Activated T-helper 9 cell treated with anti-CD3 and anti-CD28 coated beads, Interleukin-2, amount 50 U/mL, for 16 hours (primary cell): ENCODE measurements around the gene PDCD7.
"Not testable (repeated sequence)": the region's sequence is repeated elsewhere in the genome, so short reads cannot be mapped to it uniquely, and the experiment has no call there.

ENCODE experiments used
- DNase-seq: peaks from one replicate; pipeline ENCODE4 v3.0.0-alpha.2; 2020; ENCODE audit warnings: low read depth

PDCD7 gene, protein sequence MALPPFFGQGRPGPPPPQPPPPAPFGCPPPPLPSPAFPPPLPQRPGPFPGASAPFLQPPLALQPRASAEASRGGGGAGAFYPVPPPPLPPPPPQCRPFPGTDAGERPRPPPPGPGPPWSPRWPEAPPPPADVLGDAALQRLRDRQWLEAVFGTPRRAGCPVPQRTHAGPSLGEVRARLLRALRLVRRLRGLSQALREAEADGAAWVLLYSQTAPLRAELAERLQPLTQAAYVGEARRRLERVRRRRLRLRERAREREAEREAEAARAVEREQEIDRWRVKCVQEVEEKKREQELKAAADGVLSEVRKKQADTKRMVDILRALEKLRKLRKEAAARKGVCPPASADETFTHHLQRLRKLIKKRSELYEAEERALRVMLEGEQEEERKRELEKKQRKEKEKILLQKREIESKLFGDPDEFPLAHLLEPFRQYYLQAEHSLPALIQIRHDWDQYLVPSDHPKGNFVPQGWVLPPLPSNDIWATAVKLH

DNA sequence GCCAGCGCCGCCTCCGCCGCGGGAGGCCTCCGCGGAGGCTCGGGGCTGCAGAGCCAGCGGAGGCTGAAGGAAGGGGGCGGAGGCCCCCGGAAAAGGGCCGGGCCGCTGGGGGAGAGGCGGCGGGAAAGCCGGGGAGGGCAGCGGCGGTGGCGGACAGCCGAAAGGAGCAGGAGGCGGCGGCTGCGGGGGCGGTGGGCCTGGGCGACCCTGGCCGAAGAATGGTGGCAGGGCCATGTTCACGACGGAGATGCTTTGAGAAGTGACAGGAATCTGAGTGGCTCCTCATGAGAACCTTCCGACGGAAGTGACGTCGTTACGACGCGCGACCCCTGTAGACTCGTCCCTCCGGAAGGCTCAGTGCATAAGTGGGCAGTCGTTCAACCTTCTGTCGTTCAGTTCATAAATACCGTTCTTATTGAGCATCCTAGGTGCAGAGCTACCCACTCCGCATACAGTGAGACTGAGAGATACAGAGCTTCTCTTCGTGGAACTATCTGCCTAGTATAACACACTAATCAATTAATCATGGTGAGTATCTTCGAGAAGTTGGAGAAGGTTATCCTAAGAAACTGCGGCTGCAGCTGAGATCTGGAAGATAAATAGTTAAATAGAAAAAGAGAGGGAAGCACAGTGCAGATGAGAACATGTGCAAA, at the start of gene PDCD7:
TSS of gene PDCD7 (minus strand) at position 261 of the 653 bp plus-strand sequence. CDS start at position 234, 27 bp downstream.
- peak; percentile 72 for DNase-seq

DNA sequence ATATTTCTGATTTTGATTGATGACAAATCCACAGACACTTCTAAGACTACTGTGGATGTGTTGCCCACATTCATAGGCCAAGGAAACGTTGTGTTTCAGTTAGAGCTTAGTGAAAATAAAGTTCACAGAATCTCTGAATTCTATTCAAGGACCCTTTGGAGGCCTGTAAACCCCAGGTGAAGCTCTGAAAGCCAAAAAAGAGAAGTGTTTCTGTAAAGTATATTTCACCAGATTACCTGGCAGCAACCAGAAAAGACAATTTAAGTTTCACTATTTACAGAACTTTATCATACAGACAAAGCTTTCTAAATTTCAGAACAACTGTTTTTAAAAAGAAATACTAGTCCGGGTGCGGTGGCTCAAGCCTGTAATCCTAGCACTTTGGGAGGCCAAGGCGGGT, 48.9 kb upstream of the PDCD7 start:
- DNase-seq = no peak

DNA sequence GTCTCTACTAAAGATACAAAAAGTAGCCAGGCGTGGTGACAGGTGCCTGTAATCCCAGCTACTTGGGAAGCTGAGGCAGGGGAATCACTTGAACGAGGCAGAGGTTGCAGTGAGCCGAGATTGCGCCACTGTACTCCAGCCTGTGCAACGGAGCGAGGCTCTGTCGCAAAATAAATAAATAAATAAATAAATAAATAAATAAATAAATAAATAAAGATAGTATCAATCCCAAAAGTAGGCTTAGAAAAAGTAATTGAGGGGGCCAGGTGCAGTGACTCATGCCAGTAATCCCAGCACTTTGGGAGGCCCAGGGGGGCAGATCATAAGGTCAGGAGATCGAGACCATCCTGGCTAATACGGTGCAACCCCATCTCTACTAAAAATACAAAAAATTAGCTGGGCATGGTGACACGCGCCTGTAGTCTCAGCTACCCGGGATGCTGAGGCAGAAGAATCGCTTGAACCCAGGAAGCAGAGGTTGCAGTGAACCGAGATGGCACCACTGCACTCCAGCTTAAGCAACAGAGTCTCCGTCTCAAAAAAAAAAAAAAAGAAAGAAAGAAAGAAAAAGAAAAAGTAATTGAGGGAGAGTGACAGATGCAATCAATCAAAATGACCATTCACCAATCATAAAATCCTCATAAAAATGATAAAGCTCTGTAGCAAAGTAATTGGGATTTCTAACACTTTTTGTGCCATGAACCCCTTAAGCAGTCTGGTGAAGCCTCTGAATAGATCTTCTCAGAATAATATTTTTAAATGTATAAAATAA, 48.2 kb upstream of the PDCD7 start:
- DNase-seq = not testable (repeated sequence)

DNA sequence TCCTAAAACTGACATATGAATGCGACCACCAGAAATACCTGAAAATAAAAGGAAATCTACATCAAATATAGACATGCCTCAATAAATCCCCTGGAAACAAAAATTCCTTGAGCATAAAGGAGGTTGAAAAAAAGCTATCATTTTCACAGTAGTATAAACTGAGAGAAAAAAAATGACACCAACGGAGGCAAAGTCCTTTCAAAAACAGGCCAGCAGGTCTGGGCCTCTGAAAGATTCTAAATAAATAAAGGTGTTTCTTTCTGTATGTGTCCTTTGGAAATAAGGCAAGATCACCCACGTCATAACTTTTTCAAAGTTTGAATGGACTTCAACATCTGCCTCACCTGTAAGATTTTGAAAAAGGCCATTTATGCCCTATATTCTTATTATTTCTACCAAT, 46.6 kb upstream of the PDCD7 start:
- no peak for DNase-seq

DNA sequence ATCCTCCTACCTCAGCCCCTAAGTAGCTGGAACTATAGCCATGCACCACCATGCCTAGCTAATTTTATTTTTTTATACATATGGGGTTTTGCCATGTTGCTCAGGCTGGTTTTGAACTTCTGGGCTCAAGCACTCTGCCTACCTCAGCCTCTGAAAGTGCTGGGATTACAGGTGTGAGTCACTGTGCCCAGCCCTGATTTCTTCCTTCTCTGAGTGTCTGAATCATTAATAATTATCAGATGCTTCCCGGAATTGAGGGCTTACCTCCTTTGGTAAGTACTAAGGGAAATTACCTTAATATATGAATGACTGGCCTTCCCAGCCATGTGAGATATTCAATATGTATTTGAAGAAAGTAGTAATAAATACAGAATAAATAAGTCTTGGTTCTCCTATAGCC, 44.3 kb upstream of the PDCD7 start:
- DNase-seq = no peak

DNA sequence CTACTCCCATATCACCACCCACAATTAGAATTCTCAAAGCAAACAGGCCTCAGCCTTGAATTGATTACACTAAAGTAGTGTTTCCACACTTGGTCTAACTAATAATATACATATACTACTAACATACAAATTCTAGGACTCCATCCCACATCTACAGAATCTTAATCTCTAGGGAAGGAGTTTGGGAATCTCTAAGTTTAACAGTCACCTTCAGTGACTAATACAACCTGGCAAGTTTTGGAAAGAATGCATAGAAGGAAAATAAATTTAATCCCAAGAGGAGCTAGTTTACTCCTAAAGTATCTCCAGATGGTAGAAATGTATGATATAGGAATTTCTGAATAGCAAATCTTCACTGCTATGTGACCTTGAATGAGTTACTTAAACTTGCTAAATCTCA, 42.4 kb upstream of the PDCD7 start:
- DNase-seq = no peak

DNA sequence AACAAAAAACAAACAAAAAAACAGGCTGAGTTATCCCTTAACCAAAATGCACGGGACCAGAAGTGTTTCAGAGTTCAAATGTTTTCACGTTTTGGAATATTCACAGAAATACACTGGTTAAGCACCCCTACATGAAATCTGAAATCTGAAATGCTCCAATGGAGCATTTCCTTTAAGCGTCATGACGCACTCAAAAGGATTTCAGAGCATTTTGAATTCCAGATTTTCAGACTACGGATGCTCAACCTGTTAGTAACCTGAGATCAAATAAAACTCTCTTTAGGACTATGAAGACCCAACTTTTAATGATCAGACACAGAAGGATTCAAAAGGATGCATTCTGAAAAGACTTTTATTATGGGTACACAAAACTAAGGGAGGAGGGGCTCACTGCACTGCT, 41.9 kb upstream of the PDCD7 start:
- no peak for DNase-seq

DNA sequence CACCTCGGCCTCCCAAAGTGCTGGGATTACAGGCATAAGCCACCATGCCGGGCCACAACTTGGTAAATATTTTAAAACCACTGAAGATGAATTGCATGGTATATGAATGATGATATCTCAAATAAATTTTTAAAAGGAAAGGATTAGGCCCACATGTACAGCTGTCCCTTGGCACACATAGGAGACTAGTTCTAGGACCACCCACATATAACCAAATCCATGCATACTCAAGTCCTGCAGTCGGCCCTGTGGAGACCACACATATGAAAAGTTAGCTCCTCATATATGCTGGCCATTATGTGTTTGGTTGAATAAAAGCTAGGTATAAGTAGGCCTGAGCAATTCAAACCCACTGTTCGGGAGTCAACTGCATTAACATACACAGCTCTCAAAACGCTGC, 40.9 kb upstream of the PDCD7 start:
- DNase-seq = no peak

DNA sequence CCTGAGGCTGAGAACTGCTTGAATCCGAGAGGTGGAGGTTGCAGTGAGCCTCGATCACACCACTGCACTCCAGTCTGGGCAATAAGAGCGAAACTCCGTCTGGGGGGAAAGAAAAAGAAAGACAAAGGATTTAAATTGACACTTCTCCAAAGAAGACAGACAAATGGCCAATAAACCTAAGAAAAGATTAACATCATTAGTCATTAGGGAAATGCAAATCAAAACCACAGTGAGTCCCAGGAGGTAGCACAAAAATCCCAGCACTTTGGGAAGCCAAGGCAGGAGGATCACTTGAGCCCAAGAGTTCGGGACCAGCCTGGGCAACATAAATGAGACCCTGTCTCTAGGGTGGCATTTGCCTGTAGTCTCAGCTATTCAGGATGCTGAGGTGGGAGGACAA, 38.9 kb upstream of the PDCD7 start:
- DNase-seq = no peak

DNA sequence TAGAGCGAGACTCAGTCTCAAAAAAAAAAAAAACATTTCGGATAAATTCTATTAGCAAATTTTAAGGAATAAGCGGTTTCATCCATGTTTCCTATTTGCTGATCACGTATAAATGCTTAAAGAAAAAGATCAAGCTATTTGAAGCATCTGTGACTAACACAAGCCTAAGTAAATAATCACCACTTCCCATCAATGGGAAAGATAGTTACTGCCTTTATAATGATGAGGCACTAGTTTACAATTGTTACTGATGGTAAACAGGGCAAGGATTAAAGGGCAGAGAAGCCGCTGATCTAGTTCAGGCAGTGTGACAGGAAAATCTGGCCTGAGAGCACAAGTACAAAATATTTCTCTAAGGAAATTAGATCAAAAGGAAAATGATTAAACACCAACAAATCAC, 37.8 kb upstream of the PDCD7 start:
- no peak for DNase-seq

DNA sequence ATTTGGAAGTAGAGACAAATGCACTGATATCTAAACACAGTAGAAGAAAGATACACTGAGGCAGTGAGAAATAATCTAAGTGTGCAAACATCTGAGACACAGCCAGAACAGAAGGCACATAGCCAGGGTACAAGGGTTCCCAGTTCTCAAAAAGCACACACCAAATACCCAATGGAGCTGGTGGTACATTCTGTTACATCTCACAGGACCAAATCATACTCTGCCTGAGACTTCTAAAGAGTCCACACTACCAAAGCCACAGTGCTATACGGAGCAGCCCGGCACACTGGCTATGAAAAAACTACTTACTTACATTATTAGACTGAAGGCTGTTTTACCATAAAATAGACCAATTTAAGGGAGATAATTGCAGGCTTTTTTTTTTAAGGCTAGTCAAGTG, 32.3 kb upstream of the PDCD7 start:
- no peak for DNase-seq

DNA sequence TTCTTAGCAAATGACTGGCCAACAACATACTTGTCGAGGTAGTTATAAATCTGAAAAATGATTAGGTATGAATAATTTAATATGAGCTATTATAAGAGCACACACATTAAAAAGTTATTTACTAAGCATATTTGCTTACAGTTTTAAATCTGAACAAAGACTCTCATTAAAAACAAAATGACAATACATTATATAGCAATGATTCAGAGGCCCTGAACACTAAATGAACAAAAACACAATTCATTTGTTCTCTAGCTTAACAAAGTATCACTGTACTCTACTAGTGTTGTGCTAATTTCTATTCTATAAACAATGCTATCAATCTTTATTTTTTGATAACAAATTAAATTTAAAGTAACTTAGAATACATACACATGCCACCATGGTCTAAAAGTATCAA, 30.5 kb upstream of the PDCD7 start:
- no peak for DNase-seq

DNA sequence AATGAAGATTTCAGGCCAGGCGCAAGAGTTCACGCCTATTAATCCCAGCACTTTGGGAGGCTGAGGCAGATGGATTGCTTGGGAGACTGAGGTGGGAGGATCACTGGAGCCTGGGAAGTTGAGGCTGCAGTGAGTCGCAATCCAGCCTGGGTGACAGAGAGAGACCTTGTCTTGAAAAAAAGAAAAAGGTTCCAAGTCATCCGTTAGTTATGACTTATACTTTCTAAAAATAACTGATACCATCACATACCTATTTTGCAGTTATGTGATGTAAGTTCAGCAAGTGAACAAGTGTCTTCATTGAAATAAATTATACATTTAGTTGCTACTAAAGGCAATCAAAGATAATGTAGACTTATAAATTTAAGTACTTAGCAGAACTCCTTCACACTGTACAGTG, 29.4 kb upstream of the PDCD7 start:
- no peak for DNase-seq

DNA sequence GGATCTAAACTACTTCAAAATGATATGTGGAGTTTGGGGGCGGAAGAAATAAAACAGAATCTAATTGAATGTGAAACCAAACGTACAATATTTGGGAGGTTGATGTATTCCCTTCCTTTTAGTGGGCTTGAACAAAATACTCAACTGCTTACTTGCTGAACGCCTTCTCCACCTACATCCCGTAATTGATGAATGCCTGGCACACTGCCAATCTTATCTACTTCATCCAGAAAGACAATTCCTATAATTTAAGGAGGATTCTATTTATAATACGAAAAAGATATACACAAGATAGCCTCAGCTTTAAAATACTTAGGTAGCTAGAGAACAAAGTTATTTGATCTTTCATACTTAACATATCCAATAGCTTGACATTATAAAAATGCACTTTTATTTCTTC, 23.1 kb upstream of the PDCD7 start:
- DNase-seq = no peak

DNA sequence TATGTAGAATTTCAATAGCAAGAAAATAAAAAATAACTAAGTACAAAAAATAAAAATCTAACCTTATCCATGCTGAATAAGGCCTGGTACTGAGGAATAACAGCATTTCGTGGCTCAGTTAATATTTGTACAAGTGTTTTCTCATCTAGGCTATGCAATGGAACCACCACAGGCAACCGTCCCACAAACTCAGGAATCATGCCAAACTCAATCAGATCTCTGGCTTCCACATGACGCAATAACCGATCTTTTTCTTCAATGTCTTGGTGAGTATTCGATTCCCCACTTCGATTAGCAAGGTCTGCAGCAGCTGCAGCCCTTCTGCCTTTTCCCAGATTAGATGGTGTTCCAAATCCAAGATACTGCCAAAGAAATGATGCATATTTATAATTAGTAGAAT, 21.1 kb upstream of the PDCD7 start:
- no peak for DNase-seq

DNA sequence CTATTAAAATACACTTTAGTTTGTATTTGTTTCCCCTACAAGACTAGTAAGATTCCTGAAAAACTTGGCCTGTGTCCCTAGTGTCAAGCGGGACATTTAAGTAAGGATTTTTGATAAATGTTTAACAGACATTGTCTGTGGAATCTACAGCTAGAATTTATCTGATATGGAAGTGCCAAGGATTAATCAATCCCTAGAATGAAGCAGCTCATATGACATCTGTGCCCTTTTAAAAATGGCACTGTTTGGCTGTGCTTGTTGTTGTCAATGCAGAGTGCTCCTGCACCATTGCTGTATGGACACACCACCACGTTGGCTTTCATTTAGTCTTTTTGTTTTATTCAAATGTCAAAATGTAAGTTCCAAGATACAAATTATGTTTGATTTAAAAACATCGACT, 14.3 kb upstream of the PDCD7 start:
- DNase-seq = no peak

DNA sequence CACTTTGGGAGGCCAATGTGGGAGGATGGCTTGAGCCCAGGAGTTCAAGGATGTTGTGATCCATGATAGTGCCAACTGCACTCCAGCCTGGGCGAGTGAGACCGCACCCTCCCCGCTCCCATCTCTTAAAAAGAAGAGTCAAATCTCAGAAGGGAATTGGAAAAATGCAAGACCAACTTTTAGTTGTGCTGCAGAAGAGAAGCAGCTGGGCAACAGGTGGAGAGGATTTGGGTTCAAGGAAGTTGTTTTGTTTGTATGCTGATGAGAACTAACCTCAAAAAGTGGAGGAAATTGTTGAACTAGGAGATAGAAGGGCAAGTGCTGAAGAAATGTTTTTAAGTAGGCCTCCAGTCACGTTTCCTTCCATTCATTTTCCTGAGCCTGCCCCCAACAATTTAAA, 12.8 kb upstream of the PDCD7 start:
- no peak for DNase-seq

DNA sequence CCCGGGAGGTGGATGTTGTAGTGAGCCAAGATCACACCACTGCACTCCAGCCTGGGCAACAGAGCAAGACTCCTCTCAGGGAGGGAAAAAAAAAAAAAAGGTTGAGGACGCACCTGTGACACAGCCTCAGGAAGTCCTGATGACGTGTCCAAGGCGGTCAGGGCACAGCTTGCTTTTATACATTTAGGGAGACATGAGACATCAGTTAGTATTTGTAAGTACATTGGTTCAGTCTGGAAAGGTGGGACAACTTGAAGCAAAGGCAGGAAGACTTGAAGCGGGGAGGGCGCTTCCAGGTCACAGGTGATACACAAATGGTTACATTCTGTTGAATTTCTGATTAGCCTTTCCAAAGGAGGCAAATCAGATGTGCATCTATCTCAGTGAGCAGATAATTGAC, 5.0 kb upstream of the PDCD7 start:
- DNase-seq = not testable (repeated sequence)

DNA sequence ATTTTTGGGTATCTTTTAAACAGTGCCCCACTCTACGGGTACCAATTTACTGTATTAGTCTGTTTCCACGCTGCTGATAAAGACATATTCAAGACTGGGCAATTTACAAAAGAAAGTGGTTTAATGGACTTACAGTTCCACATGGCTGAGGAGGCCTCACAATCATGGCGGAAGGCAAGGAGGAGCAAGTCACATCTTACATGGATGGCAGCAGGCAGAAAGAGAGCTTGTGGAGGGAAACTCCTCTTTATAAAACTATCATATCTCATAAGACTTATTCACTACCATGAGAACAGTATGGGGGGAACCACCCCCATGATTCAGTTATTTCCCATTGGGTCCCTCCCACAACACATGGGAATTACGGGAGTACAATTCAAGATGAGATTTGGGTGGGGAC, 4.3 kb upstream of the PDCD7 start:
- not testable (repeated sequence) for DNase-seq

DNA sequence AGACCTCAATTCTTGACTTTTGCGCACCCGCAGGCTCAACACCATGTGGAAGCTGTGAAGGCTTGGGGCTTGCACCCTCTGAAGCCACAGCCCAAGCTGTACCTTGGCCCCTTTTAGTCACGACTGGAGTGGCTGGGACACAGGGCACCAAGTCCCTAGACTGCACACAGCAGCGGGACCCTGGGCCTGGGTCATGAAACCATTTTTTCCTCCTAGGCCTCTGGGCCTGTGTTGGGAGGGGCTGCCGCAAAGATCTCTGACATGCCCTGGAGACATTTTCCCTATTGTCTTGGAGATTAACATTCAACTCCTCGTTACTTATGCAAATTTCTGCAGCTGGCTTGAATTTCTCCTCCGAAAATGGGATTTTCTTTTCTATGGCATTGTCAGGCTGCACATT, 3.5 kb upstream of the PDCD7 start:
- DNase-seq = not testable (repeated sequence)

DNA sequence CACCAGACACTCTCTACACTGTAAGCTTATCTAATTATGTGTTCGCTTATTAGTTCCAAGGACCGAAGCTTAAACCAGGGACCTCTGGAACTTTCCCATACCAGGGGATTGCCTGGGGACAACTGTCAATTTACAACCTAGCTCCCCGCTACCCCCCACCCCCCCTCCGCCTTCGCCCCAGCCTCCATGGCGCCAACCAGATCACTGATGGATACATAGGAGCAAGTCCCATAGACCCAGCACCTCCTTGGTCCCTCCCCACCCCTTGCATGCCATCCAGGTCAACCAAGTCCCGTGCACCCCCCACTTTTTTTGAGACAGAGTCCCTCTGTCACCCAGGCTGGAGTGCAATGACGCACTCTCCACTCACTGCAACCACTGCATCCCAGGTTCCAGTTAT, 930 bp upstream of the PDCD7 start:
- DNase-seq = no peak

DNA sequence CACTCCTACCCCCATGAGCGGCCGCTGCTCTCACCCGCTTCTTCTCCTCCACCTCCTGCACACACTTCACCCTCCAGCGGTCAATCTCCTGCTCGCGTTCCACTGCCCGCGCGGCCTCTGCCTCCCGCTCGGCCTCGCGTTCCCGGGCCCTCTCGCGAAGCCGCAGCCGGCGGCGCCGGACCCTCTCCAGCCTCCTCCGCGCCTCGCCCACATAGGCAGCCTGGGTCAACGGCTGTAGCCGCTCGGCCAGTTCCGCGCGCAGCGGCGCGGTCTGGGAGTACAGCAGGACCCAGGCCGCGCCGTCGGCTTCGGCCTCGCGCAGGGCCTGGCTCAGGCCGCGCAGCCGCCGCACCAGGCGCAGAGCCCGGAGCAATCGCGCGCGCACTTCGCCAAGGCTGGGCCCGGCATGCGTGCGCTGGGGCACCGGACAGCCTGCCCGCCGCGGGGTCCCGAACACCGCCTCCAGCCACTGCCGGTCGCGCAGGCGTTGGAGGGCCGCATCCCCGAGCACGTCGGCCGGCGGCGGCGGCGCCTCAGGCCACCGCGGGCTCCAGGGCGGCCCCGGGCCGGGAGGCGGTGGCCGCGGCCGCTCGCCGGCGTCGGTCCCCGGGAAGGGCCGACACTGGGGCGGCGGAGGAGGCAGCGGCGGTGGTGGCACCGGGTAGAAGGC, 595 bp downstream of the PDCD7 start:
- DNase-seq = peak; percentile 1
